ENCODE results near the gene SORCS2.
A peak's percentile ranks its signal among the peaks of the same experiment; 100 is the strongest.

SORCS2 gene

GRCh38 chr4:7652451-7652881 lies 460.1 kb downstream of the SORCS2 start:
- TF ChIP-seq POLR2A (IDR thresholded peaks at IDR 0.05; ENCODE audit: extremely low read depth, insufficient read length) = no peak
- TF ChIP-seq CTCF (IDR thresholded peaks at IDR 0.05; ENCODE audit: low read depth, low read length) = no peak
- no peak for TF ChIP-seq MAX (IDR thresholded peaks at IDR 0.05; ENCODE audit: low read depth, low read length)
- TF ChIP-seq MYC (IDR thresholded peaks at IDR 0.05; ENCODE audit: low read depth, low read length) = no peak
- no peak overlapping the region for H3K4me3 ChIP-seq (ENCODE audit: low read depth, low read length)
- peak; percentile 46 for DNase-seq (ENCODE audit: low read depth)

- TF ChIP-seq POLR2A (IDR thresholded peaks at IDR 0.05; ENCODE audit: extremely low read depth, insufficient read length) (no peak), CTCF (IDR thresholded peaks at IDR 0.05; ENCODE audit: low read depth, low read length) (no peak), MAX (IDR thresholded peaks at IDR 0.05; ENCODE audit: low read depth, low read length) (no peak), MYC (IDR thresholded peaks at IDR 0.05; ENCODE audit: low read depth, low read length) (no peak)
- H3K4me3 ChIP-seq (ENCODE audit: low read depth, low read length) = no peak overlapping the region
- DNase-seq (ENCODE audit: low read depth) = no peak
Observed at GRCh38 chr4:7652906-7653305, 460.6 kb downstream of the SORCS2 start.

- peak; percentile 47 for TF ChIP-seq CTCF (IDR thresholded peaks at IDR 0.05; ENCODE audit: low read depth, low read length)
- TF ChIP-seq MYC (IDR thresholded peaks at IDR 0.05; ENCODE audit: low read depth, low read length) = no peak
- peak; percentile 87 for TF ChIP-seq MAX (IDR thresholded peaks at IDR 0.05; ENCODE audit: low read depth, low read length)
- H3K4me3 ChIP-seq (ENCODE audit: low read depth, low read length) = no peak overlapping the region
- DNase-seq (ENCODE audit: low read depth) = peak; percentile 44
Observed at GRCh38 chr4:7653510-7654369, 461.4 kb downstream of the SORCS2 start.

- no peak for TF ChIP-seq MAX (IDR thresholded peaks at IDR 0.05; ENCODE audit: low read depth, low read length)
- TF ChIP-seq POLR2A (IDR thresholded peaks at IDR 0.05; ENCODE audit: extremely low read depth, insufficient read length) = no peak
- H3K4me3 ChIP-seq (ENCODE audit: low read depth, low read length) = no peak overlapping the region
- no peak for DNase-seq (ENCODE audit: low read depth)
Observed at GRCh38 chr4:7654550-7655445, 462.5 kb downstream of the SORCS2 start.

- no peak overlapping the region for H3K4me3 ChIP-seq (ENCODE audit: low read depth, low read length)
- no peak for TF ChIP-seq POLR2A (IDR thresholded peaks at IDR 0.05; ENCODE audit: extremely low read depth, insufficient read length)
- TF ChIP-seq CTCF (IDR thresholded peaks at IDR 0.05; ENCODE audit: low read depth, low read length) = no peak
- TF ChIP-seq MAX (IDR thresholded peaks at IDR 0.05; ENCODE audit: low read depth, low read length) = no peak
- TF ChIP-seq MYC (IDR thresholded peaks at IDR 0.05; ENCODE audit: low read depth, low read length) = no peak
- DNase-seq (ENCODE audit: low read depth) = no peak
Observed at GRCh38 chr4:7655511-7656243, 463.3 kb downstream of the SORCS2 start.
